Ovary (tissue), 3 donors: ENCODE results near the gene DSC2.

Experiments used
- CTCF ChIP-seq, 3 donors: fragments of 450-650 bp in 2 of 3; fragments of 200-600 bp in 1 of 3; IDR thresholded peaks; one replicate each; pipeline versions ENCODE4 v1.5.1 to v1.8.0; 2016 to 2022; ENCODE audit warnings: antibody characterized with exemption in 3 of 3, mild to moderate bottlenecking in 1 of 3
- EP300 ChIP-seq: sonication (generic); formaldehyde crosslinking; IDR thresholded peaks from one replicate; pipeline ENCODE4 v1.6.1; 2017; ENCODE audit warnings: antibody characterized with exemption
- POLR2A ChIP-seq: fragments of 450-650 bp; IDR thresholded peaks from one replicate; pipeline ENCODE4 v1.6.1; 2017; ENCODE audit warnings: antibody characterized with exemption, mild to moderate bottlenecking, moderate library complexity
- donor health status: DM: no; HTN: no; CAD: no.

DNA sequence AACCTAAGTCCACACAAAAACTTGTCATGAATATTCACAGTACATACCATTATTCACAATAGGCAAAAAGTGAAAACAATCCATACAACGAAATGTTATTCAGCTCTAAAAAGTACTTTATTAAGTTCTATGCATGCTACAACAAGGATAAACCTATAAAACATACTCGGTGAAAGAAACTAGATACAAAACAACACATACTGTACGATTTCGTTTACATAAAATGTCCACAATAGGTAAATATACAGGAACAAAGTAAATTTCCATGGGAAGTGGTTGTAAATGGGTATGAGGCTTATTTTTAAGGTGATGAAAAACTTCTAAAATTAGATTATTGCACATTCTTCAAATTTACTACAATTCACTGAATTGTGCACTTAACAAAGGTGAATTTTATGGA is 67.7 kb downstream of the DSC2 start:
- TF ChIP-seq POLR2A (no peak), CTCF (IDR thresholded peaks at IDR 0.05) (no peak), EP300 (no peak)
